B cell (primary cell): ENCODE results near the gene HMG20B.

Experiments used
- EZH2 ChIP-seq: IDR thresholded peaks from 2 replicates; pipeline ENCODE4 v1.6.1; 2012; ENCODE audit warnings: borderline replicate concordance, low read depth, mild to moderate bottlenecking, moderate library complexity, low read length; ENCODE audit not compliant: insufficient read depth, poor library complexity, severe bottlenecking
- TF ChIP-seq, protein P1 (sequence below): fragments of 200-600 bp; IDR thresholded peaks from one replicate; pipeline ENCODE4 v1.8.0; 2022; ENCODE audit warnings: antibody characterized with exemption, mild to moderate bottlenecking

DNA sequence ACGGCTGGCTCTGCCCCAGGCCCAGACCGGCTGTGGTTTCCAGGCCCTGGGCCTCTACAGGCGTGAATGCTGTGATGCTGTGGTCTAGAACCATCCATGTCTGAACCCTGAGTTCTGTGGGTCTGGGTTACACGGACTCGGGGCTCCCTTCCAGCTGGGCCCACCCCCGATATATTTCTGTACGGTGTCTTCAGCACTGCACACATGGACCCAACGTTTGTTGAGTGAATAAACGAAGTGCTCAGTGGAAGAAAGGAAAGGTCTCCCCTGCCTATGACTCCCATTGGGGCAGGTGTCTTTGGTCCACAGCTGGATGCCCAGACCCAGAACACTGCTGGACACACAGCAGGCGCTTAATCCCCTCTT is 27.1 kb upstream of the HMG20B start:
- TF ChIP-seq, protein P1, sequence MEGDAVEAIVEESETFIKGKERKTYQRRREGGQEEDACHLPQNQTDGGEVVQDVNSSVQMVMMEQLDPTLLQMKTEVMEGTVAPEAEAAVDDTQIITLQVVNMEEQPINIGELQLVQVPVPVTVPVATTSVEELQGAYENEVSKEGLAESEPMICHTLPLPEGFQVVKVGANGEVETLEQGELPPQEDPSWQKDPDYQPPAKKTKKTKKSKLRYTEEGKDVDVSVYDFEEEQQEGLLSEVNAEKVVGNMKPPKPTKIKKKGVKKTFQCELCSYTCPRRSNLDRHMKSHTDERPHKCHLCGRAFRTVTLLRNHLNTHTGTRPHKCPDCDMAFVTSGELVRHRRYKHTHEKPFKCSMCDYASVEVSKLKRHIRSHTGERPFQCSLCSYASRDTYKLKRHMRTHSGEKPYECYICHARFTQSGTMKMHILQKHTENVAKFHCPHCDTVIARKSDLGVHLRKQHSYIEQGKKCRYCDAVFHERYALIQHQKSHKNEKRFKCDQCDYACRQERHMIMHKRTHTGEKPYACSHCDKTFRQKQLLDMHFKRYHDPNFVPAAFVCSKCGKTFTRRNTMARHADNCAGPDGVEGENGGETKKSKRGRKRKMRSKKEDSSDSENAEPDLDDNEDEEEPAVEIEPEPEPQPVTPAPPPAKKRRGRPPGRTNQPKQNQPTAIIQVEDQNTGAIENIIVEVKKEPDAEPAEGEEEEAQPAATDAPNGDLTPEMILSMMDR = no peak
- TF ChIP-seq EZH2 = no peak
